Measurements from ENCODE around the gene TMEM132D.

- TF ChIP-seq POLR2A (IDR thresholded peaks at IDR 0.05; ENCODE audit: low read depth, low read length) (no peak), TAF1 (IDR thresholded peaks at IDR 0.05; ENCODE audit: borderline replicate concordance, low read depth, low read length) (no peak)
These were observed 183.2 kb downstream of the TMEM132D start for GRCh38 chr12:129720618-129721017.

All from GM12892 (cell line).